ENCODE results near the gene OSM.

DNA sequence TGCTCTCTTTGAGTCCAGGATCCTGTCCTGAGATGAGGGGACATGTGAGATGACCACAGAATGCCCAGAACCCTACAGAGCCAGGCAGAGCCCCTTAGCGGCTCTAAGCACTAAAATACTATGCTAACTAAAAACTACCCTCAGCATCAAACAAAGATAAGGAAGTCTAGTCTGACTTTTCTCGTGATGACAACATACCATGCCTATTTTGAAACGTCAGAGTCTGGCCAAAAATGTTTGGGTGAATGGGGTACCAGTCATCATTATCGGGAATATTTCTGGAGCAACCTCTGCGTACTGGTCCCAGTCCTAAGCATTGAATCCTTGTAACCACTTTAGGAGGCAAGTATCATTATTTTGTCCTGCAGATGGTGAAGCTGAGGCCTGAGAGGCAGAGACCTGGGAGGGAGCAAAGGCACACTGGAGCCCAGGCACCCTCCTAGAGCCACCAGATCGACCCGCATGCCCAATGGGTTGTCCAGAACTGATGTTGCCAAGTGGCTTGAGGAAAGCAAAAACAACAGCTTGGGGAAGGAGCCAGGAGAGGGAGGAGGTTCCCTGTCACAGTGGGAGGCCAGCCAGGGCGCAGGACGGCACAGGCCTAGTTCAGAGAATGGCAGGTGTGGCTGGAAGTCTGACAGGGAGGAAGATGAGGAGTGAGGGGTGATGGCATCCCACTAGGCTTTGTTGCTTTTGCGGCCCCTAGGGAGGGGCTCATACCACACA is 7.2 kb upstream of the OSM start:
- no peak for TF ChIP-seq EZH2phosphoT487 (IDR thresholded peaks at IDR 0.05; ENCODE audit: low read depth)
- TF ChIP-seq, protein P1, sequence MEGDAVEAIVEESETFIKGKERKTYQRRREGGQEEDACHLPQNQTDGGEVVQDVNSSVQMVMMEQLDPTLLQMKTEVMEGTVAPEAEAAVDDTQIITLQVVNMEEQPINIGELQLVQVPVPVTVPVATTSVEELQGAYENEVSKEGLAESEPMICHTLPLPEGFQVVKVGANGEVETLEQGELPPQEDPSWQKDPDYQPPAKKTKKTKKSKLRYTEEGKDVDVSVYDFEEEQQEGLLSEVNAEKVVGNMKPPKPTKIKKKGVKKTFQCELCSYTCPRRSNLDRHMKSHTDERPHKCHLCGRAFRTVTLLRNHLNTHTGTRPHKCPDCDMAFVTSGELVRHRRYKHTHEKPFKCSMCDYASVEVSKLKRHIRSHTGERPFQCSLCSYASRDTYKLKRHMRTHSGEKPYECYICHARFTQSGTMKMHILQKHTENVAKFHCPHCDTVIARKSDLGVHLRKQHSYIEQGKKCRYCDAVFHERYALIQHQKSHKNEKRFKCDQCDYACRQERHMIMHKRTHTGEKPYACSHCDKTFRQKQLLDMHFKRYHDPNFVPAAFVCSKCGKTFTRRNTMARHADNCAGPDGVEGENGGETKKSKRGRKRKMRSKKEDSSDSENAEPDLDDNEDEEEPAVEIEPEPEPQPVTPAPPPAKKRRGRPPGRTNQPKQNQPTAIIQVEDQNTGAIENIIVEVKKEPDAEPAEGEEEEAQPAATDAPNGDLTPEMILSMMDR (IDR thresholded peaks at IDR 0.05; ENCODE audit: low read depth, low read length), result no peak

Data from OCI-LY3 (cell line).